Measurements from ENCODE around the gene YJEFN3. TPM values are rescaled to one million over a fixed set of nuclear protein-coding genes. Genes with fewer than 3 reads are reported as not detected.
A peak's percentile ranks its signal among the peaks of the same experiment; 100 is the strongest.

The YJEFN3 gene
- total and polyA plus RNA-seq, 4 experiments from 2014 or later: 0.25 to 18.7 (median 15.6) TPM; not detected in 1

GRCh38 chr19:19548915-19549759, 20.4 kb downstream of the YJEFN3 start:
- Mint-ChIP-seq H3K36me3 (no peaks in the 10 kb centered on the region), H3K27me3 (peaks cover 0 to 3% of the 10 kb centered on the region in 2 donors), H3K27ac (peak overlapping the region in 1 of 7 donors; percentile 19), H3K9me3 (no peaks in the 10 kb centered on the region), H3K4me3 (no peak overlapping the region), H3K4me1 (peaks cover 0 to 2% (median 0%) of the 10 kb centered on the region in 4 donors)
- intact Hi-C loops (cut with micrococcal nuclease): no loop called here
- Histone ChIP-seq H3K4me3 (ENCODE audit: low read length in 2 of 2) (no peak overlapping the region), H3K4me1 (ENCODE audit: insufficient read depth, low read length) (no peaks in the 10 kb centered on the region), H3K27ac (ENCODE audit: low read depth, low read length) (no peak overlapping the region), H3K27me3 (ENCODE audit: insufficient read depth, low read length) (no peaks in the 10 kb centered on the region), H3K36me3 (ENCODE audit: insufficient read depth, low read length) (no peaks in the 10 kb centered on the region), H3K9me3 (ENCODE audit: control insufficient read depth in 1 of 2, low read length in 2 of 2) (no peaks in the 10 kb centered on the region)
- ChIA-PET POLR2A (ENCODE audit: partially characterized antibody) (interaction anchor here (1.3 kb wide), 1 partner anchor 50 kb away, joined by 3 read pairs; no protein-coding TSS in a partner anchor), CTCF (ENCODE audit: partially characterized antibody) (interaction anchor here (1.0 to 1.4 kb wide), 3 partner anchors 9 to 95 kb away, joined by 3 to 4 read pairs (median 3); no protein-coding TSS in a partner anchor)
- DNase-seq: peak in 1 of 5 donors; percentile 2

- no peaks in the 10 kb centered on the region for H3K27me3 ChIP-seq (ENCODE audit: insufficient read depth, low read length)
- peaks cover 4% of the 10 kb centered on the region for H3K4me1 ChIP-seq (ENCODE audit: insufficient read depth, low read length)
- ChIA-PET CTCF (ENCODE audit: partially characterized antibody) (interaction anchor here (1.0 to 1.4 kb wide), 2 partner anchors 17 to 94 kb away, joined by 3 to 4 read pairs; no protein-coding TSS in a partner anchor), POLR2A (ENCODE audit: partially characterized antibody) (interaction anchor here (1.3 kb wide), 1 partner anchor 49 kb away, joined by 3 read pairs; no protein-coding TSS in a partner anchor)
- no peaks in the 10 kb centered on the region for H3K9me3 Mint-ChIP-seq
- H3K9me3 ChIP-seq (ENCODE audit: control insufficient read depth in 1 of 2, low read length in 2 of 2): no peaks in the 10 kb centered on the region
- H3K36me3 ChIP-seq (ENCODE audit: insufficient read depth, low read length): no peaks in the 10 kb centered on the region
- H3K27ac Mint-ChIP-seq: peak overlapping the region in 1 of 7 donors; percentile 72
- no peak overlapping the region for H3K4me3 ChIP-seq (ENCODE audit: low read length in 2 of 2)
- H3K27me3 Mint-ChIP-seq: peaks cover 0 to 3% of the 10 kb centered on the region in 2 donors
- no peak overlapping the region for H3K27ac ChIP-seq (ENCODE audit: low read depth, low read length)
- DNase-seq: peak in 1 of 5 donors; percentile 26
- H3K4me1 Mint-ChIP-seq: peaks cover 3 to 5% (median 4%) of the 10 kb centered on the region in 4 donors
- intact Hi-C loops (cut with micrococcal nuclease): no loop called here
- H3K36me3 Mint-ChIP-seq: no peaks in the 10 kb centered on the region
- no peak overlapping the region for H3K4me3 Mint-ChIP-seq
Observed at GRCh38 chr19:19549804-19550464, 21.2 kb downstream of the YJEFN3 start.

- no peaks in the 10 kb centered on the region for H3K27me3 ChIP-seq (ENCODE audit: insufficient read depth, low read length)
- no peak overlapping the region for H3K4me3 ChIP-seq (ENCODE audit: low read length in 2 of 2)
- H3K4me1 ChIP-seq (ENCODE audit: insufficient read depth, low read length): peaks cover 4% of the 10 kb centered on the region
- Mint-ChIP-seq H3K36me3 (no peaks in the 10 kb centered on the region), H3K27ac (no peak overlapping the region), H3K27me3 (peaks cover 0 to 3% of the 10 kb centered on the region in 2 donors), H3K4me1 (peaks cover 3 to 5% (median 4%) of the 10 kb centered on the region in 4 donors), H3K9me3 (no peaks in the 10 kb centered on the region), H3K4me3 (no peak overlapping the region)
- no peak overlapping the region for H3K27ac ChIP-seq (ENCODE audit: low read depth, low read length)
- DNase-seq: peak in 1 of 5 donors; percentile 20
- no peaks in the 10 kb centered on the region for H3K9me3 ChIP-seq (ENCODE audit: control insufficient read depth in 1 of 2, low read length in 2 of 2)
- ChIA-PET CTCF (ENCODE audit: partially characterized antibody) (interaction anchor here (1.2 to 2.6 kb wide), 4 partner anchors 10 to 63 kb away, joined by 3 to 7 read pairs (median 4); no protein-coding TSS in a partner anchor), POLR2A (ENCODE audit: partially characterized antibody) (interaction anchor here (1.1 to 1.3 kb wide), 2 partner anchors 9 to 48 kb away, joined by 3 to 4 read pairs; no protein-coding TSS in a partner anchor)
- intact Hi-C loops (cut with micrococcal nuclease): no loop called here
- H3K36me3 ChIP-seq (ENCODE audit: insufficient read depth, low read length): no peaks in the 10 kb centered on the region
Observed at GRCh38 chr19:19550485-19550929, 21.8 kb downstream of the YJEFN3 start.

GRCh38 chr19:19550972-19551852, 22.5 kb downstream of the YJEFN3 start:
- Mint-ChIP-seq H3K9me3 (no peaks in the 10 kb centered on the region), H3K27ac (no peak overlapping the region), H3K36me3 (no peaks in the 10 kb centered on the region), H3K4me3 (no peak overlapping the region), H3K4me1 (peaks cover 3 to 5% (median 4%) of the 10 kb centered on the region in 4 donors), H3K27me3 (peaks cover 0 to 3% of the 10 kb centered on the region in 2 donors)
- H3K9me3 ChIP-seq (ENCODE audit: control insufficient read depth in 1 of 2, low read length in 2 of 2): no peaks in the 10 kb centered on the region
- CTCF ChIA-PET (ENCODE audit: partially characterized antibody): interaction anchor here (0.7 to 4.9 kb wide), 9 partner anchors 9 to 93 kb away, joined by 3 to 31 read pairs (median 6); partner anchors contain the start of gene PBX4
- H3K4me3 ChIP-seq (ENCODE audit: low read length in 2 of 2): no peak overlapping the region
- H3K36me3 ChIP-seq (ENCODE audit: insufficient read depth, low read length): no peaks in the 10 kb centered on the region
- POLR2A ChIA-PET (ENCODE audit: partially characterized antibody): interaction anchor here (1.1 to 1.3 kb wide), 2 partner anchors 8 to 47 kb away, joined by 3 to 4 read pairs; no protein-coding TSS in a partner anchor
- no peaks in the 10 kb centered on the region for H3K27me3 ChIP-seq (ENCODE audit: insufficient read depth, low read length)
- peak in 1 of 5 donors; percentile 7 for DNase-seq
- intact Hi-C loops (cut with micrococcal nuclease): no loop called here
- peaks cover 4% of the 10 kb centered on the region for H3K4me1 ChIP-seq (ENCODE audit: insufficient read depth, low read length)
- no peak overlapping the region for H3K27ac ChIP-seq (ENCODE audit: low read depth, low read length)

GRCh38 chr19:19551853-19552192, 23.1 kb downstream of the YJEFN3 start:
- Mint-ChIP-seq H3K4me3 (no peak overlapping the region), H3K36me3 (no peaks in the 10 kb centered on the region), H3K27me3 (peaks cover 0 to 3% of the 10 kb centered on the region in 2 donors), H3K27ac (no peak overlapping the region), H3K4me1 (peaks cover 3 to 5% (median 4%) of the 10 kb centered on the region in 4 donors), H3K9me3 (peaks cover 0 to 2% (median 0%) of the 10 kb centered on the region in 8 donors)
- DNase-seq: peak in 1 of 5 donors; percentile 20
- intact Hi-C loops (cut with micrococcal nuclease): no loop called here
- Histone ChIP-seq H3K36me3 (ENCODE audit: insufficient read depth, low read length) (no peaks in the 10 kb centered on the region), H3K27me3 (ENCODE audit: insufficient read depth, low read length) (no peaks in the 10 kb centered on the region), H3K9me3 (ENCODE audit: control insufficient read depth in 1 of 2, low read length in 2 of 2) (no peaks in the 10 kb centered on the region), H3K4me3 (ENCODE audit: low read length in 2 of 2) (no peak overlapping the region), H3K4me1 (ENCODE audit: insufficient read depth, low read length) (peaks cover 4% of the 10 kb centered on the region), H3K27ac (ENCODE audit: low read depth, low read length) (no peak overlapping the region)
- POLR2A ChIA-PET (ENCODE audit: partially characterized antibody): interaction anchor here (0.9 to 1.3 kb wide), 2 partner anchors 20 to 47 kb away, joined by 3 to 4 read pairs; no protein-coding TSS in a partner anchor
- CTCF ChIA-PET (ENCODE audit: partially characterized antibody): interaction anchor here (0.7 to 4.9 kb wide), 9 partner anchors 9 to 92 kb away, joined by 3 to 31 read pairs (median 6); partner anchors contain the start of gene PBX4

- H3K4me1 ChIP-seq (ENCODE audit: insufficient read depth, low read length): peaks cover 4% of the 10 kb centered on the region
- Mint-ChIP-seq H3K36me3 (no peaks in the 10 kb centered on the region), H3K9me3 (peaks cover 0 to 2% (median 0%) of the 10 kb centered on the region in 8 donors), H3K4me3 (no peak overlapping the region), H3K27me3 (peaks cover 0 to 3% of the 10 kb centered on the region in 2 donors), H3K4me1 (peaks cover 3 to 5% (median 4%) of the 10 kb centered on the region in 4 donors), H3K27ac (no peak overlapping the region)
- intact Hi-C loops (cut with micrococcal nuclease): no loop called here
- no peak overlapping the region for H3K4me3 ChIP-seq (ENCODE audit: low read length in 2 of 2)
- POLR2A ChIA-PET (ENCODE audit: partially characterized antibody): interaction anchor here (0.6 to 1.6 kb wide), 4 partner anchors 21 to 91 kb away, joined by 3 to 4 read pairs (median 3); no protein-coding TSS in a partner anchor
- CTCF ChIA-PET (ENCODE audit: partially characterized antibody): interaction anchor here (0.7 to 4.9 kb wide), 14 partner anchors 8 to 237 kb away, joined by 3 to 31 read pairs (median 6); partner anchors contain the start of genes GMIP and PBX4
- no peak overlapping the region for H3K27ac ChIP-seq (ENCODE audit: low read depth, low read length)
- no peaks in the 10 kb centered on the region for H3K9me3 ChIP-seq (ENCODE audit: control insufficient read depth in 1 of 2, low read length in 2 of 2)
- no peaks in the 10 kb centered on the region for H3K36me3 ChIP-seq (ENCODE audit: insufficient read depth, low read length)
- no peaks in the 10 kb centered on the region for H3K27me3 ChIP-seq (ENCODE audit: insufficient read depth, low read length)
- no peak for DNase-seq
Observed at GRCh38 chr19:19552798-19553197, 24.1 kb downstream of the YJEFN3 start.
